ENCODE data around the gene TNNI3K. TPM values are rescaled to one million over a fixed set of nuclear protein-coding genes. Genes with fewer than 3 reads are reported as not detected.

The TNNI3K gene
- total RNA-seq, 1 experiment from 2014 or later = not detected

DNA sequence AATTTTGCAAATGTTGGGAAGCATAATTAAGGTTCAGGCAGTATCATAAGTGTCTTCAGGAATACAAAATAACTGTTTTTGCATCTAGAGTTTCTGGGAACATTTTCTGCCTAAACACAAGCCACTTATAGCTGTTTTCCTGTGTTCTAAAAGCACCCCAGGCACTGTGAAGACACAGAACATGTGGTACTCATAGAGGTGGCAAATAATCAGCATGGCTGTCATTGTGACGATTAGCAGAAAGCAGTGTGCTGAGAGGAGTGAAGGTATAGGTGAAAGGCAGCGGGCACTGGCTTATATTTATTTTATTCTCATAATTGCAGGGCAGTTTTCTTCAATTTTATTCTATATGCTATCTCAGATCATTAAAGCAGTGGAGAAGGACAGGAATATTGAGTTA lies 157.7 kb downstream of the TNNI3K start:
- DNase-seq (ENCODE audit: low spot score) = no peak

DNA sequence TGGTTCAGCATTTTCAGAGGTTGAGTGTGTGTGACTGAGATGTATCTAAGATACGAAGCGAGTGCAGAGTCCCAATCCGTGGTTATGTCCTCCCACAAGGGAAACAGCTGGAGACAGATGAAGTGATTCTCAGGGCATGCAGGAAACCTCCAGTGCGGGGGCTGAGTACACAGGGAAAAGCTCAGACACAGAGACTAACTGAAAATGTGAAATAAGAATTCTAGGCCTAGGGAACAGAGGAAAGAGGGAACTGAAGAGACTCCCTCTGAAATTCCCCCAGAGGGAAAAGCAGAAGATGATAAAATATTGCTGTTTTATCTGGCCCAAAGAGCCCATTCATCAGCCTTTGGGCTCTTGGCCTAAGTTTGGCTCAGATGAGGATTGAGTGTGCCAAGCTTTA lies 160.4 kb downstream of the TNNI3K start:
- DNase-seq (ENCODE audit: low spot score) = no peak

DNA sequence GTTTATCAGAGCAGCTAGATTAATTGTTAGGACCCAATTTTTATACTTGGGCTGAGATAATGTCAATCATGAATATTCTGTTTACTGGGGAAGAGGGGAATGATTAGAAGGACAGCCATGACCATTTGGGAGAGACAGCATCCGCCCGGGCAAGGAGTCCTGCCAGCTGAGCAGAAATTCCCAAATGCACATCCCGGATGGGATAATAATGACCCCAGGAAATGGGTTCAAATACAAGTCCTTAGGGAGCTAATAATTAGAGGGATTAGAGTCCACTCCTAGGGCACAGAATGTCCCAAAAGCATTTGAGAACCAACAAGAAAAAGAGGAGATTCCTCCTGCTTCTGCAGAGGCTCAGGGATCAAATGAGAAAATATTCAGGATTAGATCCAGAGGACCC lies 161.3 kb downstream of the TNNI3K start:
- no peak for DNase-seq (ENCODE audit: low spot score)

DNA sequence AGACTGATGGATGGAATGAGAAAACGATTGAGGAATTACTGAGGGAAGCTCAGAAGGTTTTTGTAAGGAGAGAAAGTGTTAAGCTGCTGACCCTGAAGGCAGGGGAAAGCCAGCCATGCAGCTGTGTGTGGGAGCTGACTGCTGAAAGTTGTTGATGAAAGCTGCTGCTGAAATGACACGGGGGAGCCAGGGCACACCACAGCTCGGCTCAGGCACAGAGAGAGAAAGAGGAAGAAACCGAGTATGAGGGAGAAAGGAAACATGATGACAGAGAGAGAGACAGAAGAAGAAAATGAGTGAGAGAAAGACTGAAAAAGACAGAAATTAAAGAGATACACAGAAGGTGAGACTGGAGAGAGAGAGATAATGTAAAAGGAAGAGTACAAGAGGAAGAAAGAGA lies 161.7 kb downstream of the TNNI3K start:
- no peak for DNase-seq (ENCODE audit: low spot score)

DNA sequence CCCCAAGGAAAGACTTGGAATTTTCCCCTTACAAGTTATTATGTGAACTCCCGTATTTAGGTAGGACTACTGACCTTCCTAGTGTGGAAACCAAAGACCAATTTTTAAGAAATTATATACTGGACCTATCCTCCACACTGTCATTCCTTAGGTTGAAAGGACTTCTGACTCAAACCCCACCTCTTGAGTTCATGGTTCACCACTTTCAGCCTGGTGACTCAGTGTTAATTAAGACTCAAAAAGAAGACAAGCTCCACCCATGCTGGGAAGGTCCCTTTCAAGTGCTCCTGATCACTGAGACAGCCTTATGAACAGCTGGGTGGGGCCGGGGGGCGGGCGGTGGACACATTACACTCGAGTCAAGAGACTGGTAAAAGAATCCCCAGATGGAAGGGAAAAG lies 164.1 kb downstream of the TNNI3K start:
- peak; percentile 3 for DNase-seq (ENCODE audit: low spot score)

DNA sequence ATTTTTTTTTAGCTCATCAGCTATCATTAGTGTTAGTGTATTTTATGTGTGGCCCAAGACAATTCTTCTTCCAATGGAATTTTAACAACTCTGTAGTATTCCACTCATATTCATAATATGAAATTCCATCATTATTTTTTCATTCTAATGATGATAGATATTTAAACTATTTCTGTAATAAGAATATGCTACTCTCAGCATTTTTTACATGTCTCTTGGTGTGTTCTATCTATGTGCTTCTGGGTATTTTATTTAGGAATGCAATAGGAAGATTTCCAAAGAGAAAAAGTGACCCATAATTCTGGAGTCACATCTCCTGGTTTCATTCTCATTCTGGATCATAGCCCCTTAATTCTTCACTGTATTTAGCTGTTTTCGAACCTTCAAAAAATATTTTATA lies 167.7 kb downstream of the TNNI3K start:
- DNase-seq (ENCODE audit: low spot score) = no peak

DNA sequence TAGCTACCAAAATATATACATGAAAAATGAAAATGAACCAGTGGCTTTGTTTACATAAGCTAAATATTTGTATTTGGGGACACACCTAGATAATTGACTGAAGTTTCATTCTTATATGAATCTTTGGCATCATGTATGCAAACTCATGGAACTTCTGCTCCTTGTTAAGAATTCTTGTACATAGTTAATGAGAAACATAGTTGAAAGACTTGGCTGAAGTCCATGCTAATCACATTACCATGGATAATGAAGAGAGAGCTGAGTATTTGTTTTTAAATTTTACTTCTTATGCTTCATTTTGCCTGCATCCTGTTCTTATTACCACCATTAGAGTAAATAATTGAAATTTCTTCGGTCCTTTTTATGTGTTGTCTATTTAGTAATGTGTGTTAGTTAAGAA lies 168.4 kb downstream of the TNNI3K start:
- no peak for DNase-seq (ENCODE audit: low spot score)

DNA sequence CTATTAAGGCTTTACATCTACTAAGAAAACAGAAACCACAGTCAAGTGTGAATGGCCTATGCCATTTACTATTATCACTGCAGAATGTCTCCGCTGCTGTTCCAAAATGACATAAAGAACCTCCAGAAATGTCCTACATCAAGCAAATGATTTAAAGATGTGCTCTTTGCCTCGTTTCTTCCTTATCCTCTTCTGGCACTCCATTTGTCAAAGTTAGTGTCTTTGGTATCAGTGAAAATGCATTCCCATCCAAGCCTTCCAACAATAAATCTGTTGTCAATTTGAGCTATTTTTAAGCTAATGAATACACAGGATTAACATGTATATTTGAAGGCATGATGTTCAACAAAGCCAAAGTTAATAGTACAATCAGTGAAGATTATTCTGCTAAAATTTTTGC lies 171.6 kb downstream of the TNNI3K start:
- no peak for DNase-seq (ENCODE audit: low spot score)

DNA sequence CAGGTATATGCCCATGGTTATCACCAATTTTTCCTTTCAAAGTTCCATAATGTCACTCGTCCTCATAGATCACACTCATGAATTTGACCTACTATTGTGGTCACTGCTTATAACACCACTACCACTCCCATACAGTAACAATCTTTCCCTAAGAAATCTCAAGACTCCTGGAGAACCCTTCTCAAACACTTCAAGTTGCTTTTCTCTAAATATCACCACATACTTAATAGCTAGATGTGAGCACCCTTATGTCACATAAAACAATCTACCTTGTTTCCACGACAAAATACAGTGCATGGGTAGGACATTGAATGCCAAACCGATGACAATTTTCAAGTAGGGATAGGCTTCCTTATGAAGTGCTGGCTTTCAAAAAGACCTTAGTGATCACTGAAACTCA lies 172.7 kb downstream of the TNNI3K start:
- no peak for DNase-seq (ENCODE audit: low spot score)

DNA sequence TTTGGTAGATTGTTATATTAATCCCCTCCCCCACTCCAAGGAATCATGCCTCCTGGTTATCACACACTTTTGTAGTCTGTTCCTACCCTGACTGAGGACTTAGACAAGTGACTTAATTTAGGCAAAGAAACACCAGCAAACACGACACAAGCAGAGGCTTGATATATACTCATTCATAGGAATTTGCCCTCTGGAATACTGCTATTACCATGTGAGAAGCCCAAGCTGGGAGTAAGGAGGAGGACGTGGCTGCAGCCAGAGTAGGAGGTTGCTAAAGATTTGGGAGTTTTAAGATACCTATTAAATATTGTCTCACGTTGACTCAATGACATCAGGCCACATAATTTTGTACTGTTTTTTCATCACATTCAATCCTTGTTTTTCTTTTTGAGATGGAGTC lies 177.1 kb downstream of the TNNI3K start:
- no peak for DNase-seq (ENCODE audit: low spot score)

DNA sequence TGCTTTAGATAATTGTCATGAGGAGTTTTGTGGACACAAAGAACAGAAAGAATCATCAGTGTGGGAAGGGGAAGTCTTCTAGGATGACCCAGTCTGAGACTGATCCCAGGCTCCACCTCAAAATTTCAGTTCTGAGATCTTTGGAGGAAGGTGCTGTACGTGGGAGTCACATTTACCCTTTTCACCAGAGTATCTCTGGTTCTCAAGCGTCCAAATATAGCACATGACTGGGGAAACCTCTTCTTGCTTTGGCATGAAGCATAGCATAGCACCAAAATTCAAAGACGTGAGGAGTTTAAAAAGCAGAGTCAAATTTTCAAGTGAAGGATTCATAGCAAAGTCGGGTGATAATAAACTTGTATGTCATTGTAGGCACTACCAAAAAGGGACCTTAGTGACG lies 180.7 kb downstream of the TNNI3K start:
- DNase-seq (ENCODE audit: low spot score) = no peak

DNA sequence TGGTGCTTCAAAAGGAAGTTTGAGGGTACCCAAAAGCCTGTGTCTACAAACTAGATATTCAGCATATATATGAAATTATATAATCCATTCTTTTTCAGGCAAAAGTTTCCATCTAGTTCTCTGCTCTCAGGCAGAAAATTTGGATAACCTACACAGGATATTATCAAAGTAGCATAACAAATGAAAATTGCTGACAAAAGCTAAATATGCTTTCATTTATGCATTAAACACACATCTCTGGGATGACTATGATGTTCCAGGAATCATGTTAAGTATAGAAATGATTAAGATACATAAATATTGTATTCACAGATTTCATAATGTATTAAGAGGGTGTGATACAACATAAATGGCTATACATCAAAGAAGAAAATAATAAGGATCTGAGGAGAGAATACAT lies 184.4 kb downstream of the TNNI3K start:
- DNase-seq (ENCODE audit: low spot score) = no peak

DNA sequence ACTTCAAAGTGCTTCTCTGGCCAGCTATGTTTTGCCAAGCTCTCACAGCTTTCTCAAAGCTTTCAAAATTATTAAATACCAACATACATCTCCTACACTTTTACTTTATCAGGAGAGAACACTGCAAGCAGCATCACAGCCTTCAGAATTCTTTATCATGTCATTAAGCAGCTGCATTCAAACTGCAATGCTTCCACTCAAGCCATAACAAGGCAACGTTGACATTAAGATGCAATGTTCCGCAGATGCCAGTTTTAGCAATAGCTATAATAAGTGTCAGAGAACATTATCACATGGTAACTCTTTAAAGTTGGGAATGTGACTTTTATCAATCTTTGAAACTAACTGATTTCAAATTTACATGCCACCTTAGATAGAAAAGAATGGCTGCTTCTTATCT lies 185.3 kb downstream of the TNNI3K start:
- no peak for DNase-seq (ENCODE audit: low spot score)

DNA sequence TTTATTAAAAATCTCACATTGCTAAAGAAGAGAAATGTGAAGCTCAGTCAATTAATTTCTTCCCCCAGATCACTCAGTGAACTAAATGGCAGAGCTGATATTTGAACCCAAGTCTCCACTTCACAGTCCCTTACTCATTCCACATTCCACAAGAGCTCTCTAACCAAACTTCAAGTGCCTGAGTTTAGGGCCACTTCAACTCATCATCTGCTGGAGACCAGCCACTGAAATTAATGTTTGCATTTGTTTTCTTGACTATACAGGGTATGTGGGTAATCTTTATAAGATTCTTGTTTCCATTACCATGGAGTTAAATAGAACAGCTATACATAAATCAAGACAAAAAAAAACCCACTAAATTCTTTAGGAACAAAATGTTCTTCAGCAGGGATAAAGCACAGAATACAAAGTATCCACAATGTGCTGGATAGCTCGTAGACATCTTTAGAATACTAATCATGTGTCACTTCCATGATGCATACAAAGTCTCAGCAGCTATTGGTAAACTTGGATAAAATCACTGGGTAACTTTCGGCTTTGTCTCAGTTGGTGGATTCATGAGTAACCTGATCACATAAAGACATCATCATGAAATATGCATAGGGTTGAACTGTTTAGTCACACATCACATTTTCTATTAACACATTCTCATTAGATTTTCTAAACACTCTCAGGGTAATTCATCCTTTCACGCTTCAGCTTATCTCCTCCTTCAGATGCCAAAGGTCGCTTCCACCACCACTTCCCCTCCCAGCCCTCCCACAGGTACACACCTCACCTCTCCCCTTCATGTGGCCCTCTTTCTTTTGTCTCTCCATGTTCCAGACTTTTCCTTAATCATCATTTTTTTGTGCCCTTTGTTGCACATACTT lies 187.5 kb downstream of the TNNI3K start:
- no peak for DNase-seq (ENCODE audit: low spot score)

DNA sequence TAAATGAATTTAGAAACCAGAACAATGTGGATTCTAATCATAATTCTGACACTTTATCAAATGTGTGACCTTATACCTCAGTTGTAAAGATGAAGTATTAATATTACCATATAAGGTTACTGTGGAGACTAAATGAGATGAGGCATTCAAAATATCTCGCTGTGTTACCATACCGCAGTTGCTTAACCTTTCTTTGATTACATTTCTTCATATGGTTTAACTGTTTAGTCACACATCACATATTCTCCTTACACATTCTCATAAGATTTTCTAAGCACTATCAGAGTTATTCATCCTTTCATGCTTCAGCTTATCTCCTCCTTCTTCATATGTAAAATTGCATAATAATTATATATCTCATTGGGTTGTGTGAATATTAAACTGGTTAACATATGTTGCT lies 188.3 kb downstream of the TNNI3K start:
- no peak for DNase-seq (ENCODE audit: low spot score)

DNA sequence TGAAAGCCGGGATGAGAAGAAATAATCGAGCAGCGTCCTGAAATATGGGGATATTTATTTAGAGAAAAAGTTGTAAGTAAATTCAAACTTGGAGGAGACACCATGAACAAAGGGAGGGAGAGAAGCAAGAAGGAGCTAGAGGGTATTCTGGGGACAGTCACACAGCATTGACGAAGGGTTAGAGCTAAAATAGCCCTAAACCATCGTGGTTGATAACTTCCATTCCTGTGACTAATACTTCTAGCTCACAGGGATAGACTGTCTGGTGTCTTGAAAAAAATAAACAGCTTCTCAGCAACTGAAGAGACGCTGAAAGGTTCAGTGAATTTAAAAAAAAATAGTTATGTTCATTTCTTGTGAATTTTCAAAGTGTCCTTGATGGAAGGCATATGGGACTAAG lies 190.5 kb downstream of the TNNI3K start:
- no peak for DNase-seq (ENCODE audit: low spot score)

DNA sequence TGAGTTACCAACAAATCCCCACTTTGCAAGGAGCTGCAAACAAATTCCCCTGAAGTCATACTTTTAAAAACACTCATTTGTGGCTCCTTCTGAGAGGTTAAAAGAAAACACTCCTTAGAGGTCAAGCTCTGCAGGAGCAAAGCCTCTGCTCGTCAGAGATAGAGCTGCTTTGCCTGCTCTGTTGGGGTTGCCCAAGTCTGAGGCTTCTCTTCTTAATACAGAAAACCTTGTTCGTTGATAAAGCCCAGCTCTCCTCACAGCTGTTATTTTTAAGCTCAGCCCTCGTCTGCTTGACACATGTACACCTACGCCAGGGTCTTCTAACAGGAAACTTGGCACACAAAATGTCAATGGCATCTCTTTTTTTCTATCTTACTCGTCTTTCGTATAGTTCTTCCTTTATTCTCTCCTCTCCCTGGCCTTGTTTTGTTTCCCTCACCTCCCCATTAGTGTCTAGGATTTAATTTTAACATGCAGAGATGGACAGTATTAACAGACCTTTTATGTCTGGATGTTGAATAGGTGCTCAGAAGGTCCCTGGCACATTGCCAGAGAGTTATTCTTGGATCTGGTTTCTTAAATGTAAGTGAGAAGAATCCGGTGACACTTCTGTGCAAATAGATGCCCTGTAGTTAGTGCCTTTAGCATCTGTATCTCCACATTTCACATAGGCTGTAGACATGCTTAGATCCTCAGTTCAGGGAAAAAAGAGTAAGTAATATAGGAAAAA lies 191.2 kb downstream of the TNNI3K start:
- no peak for DNase-seq (ENCODE audit: low spot score)

DNA sequence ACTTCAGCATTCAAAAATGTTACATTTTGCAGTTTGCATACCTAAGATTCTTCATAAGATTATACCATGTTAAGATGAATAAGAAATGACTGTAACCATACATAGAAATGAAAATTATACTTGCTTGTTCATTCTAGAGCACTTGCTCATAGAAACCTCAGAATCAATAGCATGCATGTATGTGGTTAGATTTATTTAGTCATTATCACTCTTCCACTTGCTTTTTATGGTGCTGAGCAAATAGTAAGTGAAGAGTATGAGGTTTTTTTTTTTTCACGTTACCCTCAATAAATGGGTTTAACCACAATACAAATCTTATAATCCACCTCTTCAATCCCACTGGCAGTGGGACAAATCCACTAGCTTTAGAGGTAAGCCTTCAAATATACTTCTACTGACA lies 192.5 kb downstream of the TNNI3K start:
- DNase-seq (ENCODE audit: low spot score) = no peak

DNA sequence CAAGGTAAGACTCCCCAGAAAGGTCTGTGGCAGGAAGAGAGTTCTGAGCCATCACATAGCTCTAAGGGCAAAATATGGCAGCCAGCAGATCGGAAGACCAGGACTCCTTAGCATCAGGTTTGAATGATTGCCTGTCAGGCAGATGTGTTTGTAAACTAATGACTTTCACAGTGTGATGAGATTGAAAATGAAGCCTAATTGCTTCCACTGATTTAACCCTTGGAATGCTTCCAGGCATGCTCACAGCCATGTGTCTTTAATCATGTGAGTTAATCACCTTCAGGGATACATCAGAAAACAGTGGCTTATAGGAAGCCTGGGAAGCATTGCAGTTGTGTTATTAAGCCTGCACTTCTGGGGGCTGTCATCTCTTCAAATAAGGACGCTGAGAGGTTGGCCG lies 194.4 kb downstream of the TNNI3K start:
- DNase-seq (ENCODE audit: low spot score) = no peak

DNA sequence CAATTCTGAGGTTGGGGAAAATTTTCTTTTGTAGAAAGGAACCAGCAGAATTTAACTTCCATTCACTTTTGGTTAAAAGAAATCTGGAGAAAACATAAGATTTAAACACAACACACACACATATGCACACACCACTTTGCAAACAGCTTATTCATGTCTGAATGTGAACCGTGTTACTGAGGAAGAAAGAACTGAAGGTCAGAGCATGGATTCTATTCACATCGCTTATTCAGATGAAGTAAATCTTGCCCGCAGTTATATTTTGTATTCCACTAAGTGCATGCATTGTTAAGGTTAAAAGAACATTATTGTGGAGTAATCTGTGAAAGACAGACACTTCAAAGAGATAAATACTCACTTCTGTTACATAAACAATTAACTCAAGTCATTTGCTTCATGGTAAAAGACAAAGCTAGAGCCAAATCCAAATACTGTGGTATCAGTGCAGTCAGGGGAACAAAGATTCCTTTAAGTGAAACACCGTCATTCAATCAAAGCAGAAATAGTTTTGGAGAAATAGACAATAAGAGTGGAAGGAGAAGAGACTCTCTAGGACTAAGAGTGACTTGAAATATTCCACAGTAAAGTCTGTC lies 195.3 kb downstream of the TNNI3K start:
- no peak for DNase-seq (ENCODE audit: low spot score)

DNA sequence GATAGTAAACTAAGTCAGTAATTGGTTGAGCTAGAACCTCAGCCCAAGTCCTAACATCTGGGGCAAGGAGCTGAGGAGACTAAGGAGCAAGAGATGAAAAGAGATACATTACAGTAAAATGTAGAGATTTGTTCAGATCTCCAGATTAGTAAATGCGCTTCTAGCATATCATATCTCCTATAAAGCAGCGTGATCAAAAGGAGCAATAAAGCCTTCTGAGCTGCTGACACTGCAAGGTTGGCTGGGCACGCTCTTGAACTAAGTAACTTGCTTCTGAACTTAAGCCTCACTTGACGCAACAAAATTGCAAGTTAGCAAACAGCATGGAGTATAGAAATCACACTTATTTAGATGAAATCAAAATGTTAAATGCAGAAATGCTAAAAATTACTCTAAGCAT lies 196.3 kb downstream of the TNNI3K start:
- DNase-seq (ENCODE audit: low spot score) = no peak

DNA sequence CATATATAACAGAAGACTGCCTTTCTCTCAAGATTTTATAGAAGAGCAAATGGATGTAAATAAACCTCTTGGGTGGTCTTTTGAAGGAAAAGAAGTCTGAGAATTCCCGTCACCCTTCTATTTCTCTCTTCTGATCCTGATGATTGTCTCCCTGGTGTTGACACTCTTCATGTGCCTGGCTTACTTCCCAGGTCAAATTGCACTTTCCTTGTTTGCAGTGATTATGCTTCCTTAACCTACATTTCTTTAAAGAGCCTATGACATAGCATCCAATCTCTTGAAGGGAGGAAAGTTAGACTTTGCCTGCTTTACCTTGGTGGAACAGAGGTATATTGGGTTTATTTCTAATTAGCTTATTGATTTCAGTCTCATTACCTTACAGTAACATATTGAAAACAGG lies 197.1 kb downstream of the TNNI3K start:
- DNase-seq (ENCODE audit: low spot score) = no peak

DNA sequence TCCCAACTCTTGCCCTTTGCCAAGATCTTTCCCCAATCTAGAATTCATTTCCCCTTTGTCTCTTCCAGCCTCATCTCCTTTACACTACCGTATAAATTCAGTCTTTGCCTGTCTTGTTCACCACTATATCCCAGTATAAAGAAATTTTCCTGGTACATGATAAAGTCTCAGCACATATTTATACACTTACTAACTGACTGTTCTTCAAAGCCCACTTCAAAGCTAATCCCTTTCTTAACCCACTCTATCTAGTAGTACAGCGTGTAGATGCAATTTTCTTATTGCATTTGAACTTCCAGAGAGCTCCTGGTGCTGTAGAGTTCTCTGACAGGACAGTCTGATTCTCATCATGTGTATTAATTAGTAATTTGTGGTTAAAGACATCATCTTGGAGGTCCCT lies 199.1 kb downstream of the TNNI3K start:
- no peak for DNase-seq (ENCODE audit: low spot score)

Data from HT-29 (cell line).